Measurements from ENCODE around the gene CCDC194. TPM values are rescaled to one million over a fixed set of nuclear protein-coding genes. Genes with fewer than 3 reads are reported as not detected.

The CCDC194 gene
- total RNA-seq, 1 donor from 2014 or later: 3.1 TPM

DNA sequence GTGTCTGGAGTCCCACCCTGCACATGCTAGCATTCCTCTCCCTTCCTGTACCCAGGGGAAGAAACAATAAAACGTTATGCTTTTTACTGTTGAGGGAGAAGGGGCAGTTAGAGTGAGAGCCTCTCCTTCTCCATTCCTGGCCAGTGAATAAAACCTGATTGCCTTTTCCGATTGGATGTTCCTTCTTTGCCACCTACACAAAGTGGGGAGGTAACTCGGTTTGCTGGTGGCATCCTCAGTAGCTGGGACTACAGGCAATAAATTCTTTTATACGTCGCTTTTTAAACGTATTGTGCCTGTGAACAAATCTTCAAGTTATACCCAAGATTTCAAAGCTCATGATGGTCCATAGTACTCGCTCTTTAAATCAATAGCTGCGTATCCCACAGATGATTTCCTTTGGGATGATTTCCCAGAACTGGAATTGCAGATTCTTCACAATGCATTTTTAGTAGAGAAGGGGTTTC lies 25.2 kb upstream of the CCDC194 start:
- peaks cover 27% of the 10 kb centered on the region for H3K36me3 Mint-ChIP-seq (ENCODE audit: low read depth)
- no peaks in the 10 kb centered on the region for H3K9me3 Mint-ChIP-seq

DNA sequence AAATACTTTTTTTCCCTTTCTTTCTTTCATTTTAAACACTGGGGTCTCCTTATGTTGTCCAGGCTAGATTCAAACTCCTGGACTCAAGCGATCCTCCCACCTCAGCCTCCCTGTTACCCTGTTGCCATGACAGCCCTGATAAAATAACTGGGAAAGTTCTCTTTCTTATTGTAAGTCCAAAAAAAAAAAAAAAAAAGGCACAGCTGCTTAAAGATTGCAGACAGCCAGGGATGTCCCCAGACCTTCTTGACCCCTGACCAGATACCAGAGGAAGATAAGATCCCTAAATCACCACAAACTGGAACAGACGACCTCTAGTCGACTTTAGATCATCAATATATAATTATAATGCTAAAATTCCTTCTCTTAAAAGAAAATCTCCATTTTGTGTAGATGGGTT lies 24.7 kb upstream of the CCDC194 start:
- intact Hi-C loops (cut with micrococcal nuclease): loop anchor here (1.0 to 10.0 kb wide), 4 partner anchors 13 to 436 kb away; partner anchors contain the start of genes BST2, MRPL34 and RPL18A
- Mint-ChIP-seq H3K4me3 (peak overlapping the region; percentile 92), H3K36me3 (ENCODE audit: low read depth) (peaks cover 30% of the 10 kb centered on the region), H3K4me1 (peaks cover 18% of the 10 kb centered on the region), H3K27ac (peak overlapping the region; percentile 91), H3K9me3 (no peaks in the 10 kb centered on the region), H3K27me3 (no peaks in the 10 kb centered on the region)
- DNase-seq: no peak

More for the DNA sequence above, 25.2 kb upstream of the CCDC194 start:
- no peaks in the 10 kb centered on the region for H3K27me3 Mint-ChIP-seq
- H3K4me3 Mint-ChIP-seq: peak overlapping the region; percentile 92
- intact Hi-C loops (cut with micrococcal nuclease): loop anchor here (1.0 to 10.0 kb wide), 4 partner anchors 14 to 436 kb away; partner anchors contain the start of genes BST2, MRPL34 and RPL18A
- H3K27ac Mint-ChIP-seq: peak overlapping the region; percentile 91
- peak; percentile 60 for DNase-seq
- H3K4me1 Mint-ChIP-seq: peaks cover 18% of the 10 kb centered on the region

DNA sequence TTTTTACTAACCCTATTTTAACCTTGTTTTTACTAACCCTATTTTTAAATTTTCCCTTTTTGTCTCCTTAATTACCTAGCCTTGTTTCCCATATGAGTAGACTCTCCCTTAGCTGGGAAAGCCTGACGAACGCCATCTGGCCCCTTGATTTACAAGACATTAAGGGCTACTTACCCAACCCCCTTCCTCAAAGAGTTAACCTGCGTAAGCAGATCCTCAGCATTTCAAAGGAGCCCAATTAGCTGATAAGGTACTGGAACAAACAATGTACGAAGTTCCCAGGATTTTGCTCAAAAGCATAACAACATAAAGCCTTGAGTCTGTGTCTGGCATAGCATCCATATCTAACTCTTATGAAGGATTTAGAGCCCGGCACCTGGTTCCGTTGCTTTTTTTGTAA lies 21.1 kb upstream of the CCDC194 start:
- no peak for DNase-seq
- H3K27ac Mint-ChIP-seq: no peak overlapping the region
- no peaks in the 10 kb centered on the region for H3K9me3 Mint-ChIP-seq
- H3K4me3 Mint-ChIP-seq: no peak overlapping the region
- intact Hi-C loops (cut with micrococcal nuclease): loop anchor here (10.0 kb wide), 1 partner anchor 440 kb away; the partner anchor contains the start of gene RPL18A
- peaks cover 39% of the 10 kb centered on the region for H3K36me3 Mint-ChIP-seq (ENCODE audit: low read depth)
- H3K27me3 Mint-ChIP-seq: no peaks in the 10 kb centered on the region
- peaks cover 21% of the 10 kb centered on the region for H3K4me1 Mint-ChIP-seq

DNA sequence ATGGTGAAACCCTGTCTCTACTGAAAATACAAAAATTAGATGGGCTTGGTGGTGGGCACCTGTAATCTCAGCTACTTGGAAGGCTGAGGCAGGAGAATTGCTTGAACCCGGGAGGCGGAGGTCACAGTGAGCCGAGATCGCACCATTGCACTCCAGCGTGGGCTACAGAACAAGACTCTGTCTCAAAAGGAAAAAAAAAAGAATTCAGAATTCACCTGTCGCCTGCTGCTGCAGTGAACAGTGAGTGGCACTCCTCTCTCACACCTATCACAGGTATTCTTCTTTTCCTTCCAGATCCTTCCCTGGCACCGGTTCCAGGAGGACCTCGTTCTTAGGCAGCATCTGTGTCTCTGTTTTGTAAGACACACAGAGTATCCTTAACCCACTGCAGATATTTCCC lies 20.1 kb upstream of the CCDC194 start:
- intact Hi-C loops (cut with micrococcal nuclease): loop anchor here (10.0 kb wide), 1 partner anchor 441 kb away; the partner anchor contains the start of gene RPL18A
- DNase-seq: no peak
- no peaks in the 10 kb centered on the region for H3K27me3 Mint-ChIP-seq
- H3K4me3 Mint-ChIP-seq: no peak overlapping the region
- no peak overlapping the region for H3K27ac Mint-ChIP-seq
- no peaks in the 10 kb centered on the region for H3K9me3 Mint-ChIP-seq
- H3K36me3 Mint-ChIP-seq (ENCODE audit: low read depth): peaks cover 40% of the 10 kb centered on the region
- peaks cover 16% of the 10 kb centered on the region for H3K4me1 Mint-ChIP-seq

DNA sequence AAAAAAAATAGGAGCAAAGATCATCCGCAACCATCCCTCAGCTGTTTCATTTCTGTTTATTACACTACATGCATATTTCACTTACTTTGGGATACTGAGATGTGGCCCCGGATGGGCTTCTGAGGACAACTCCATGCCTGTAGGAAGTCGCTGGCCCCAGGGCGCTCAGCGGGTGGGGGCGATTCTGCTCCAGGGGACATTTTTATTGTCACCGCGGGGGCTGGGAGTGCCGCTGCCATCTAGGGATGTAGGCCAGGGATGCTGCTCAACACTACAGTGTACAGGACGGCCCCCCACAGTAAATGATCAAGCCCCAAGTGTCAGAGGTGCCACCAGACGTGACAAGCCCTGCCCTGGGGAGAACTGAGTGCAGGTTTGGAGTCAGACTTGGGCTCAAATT lies 17.8 kb upstream of the CCDC194 start:
- peaks cover 41% of the 10 kb centered on the region for H3K36me3 Mint-ChIP-seq (ENCODE audit: low read depth)
- intact Hi-C loops (cut with micrococcal nuclease): loop anchor here (10.0 kb wide), 1 partner anchor 443 kb away; the partner anchor contains the start of gene RPL18A
- DNase-seq: no peak
- peaks cover 21% of the 10 kb centered on the region for H3K4me1 Mint-ChIP-seq
- no peaks in the 10 kb centered on the region for H3K27me3 Mint-ChIP-seq
- no peak overlapping the region for H3K27ac Mint-ChIP-seq
- H3K4me3 Mint-ChIP-seq: no peak overlapping the region
- no peaks in the 10 kb centered on the region for H3K9me3 Mint-ChIP-seq

DNA sequence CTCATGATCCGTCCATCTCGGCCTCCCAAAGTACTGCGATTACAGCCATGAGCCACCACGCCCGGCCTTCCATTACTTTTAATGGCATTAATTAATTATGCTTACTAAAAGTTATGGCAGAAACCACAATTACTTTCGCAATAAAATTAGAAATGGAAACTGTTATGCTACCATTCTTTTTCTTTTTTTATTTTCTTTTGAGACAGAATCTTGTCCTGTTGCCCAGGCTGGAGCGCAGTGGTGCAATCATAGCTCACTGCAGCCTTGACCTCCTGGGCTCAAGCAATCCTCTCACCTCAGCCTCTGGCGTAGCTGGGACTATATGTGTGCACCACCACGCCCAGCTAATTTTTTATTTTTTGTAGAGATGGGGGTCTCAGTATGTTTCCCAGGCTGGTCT lies 16.0 kb upstream of the CCDC194 start:
- intact Hi-C loops (cut with micrococcal nuclease): loop anchor here (5.0 to 10.0 kb wide), 2 partner anchors 42 to 445 kb away; partner anchors contain the start of gene RPL18A
- Mint-ChIP-seq H3K4me3 (no peak overlapping the region), H3K4me1 (peaks cover 26% of the 10 kb centered on the region), H3K27me3 (no peaks in the 10 kb centered on the region), H3K27ac (no peak overlapping the region), H3K36me3 (ENCODE audit: low read depth) (peaks cover 31% of the 10 kb centered on the region), H3K9me3 (no peaks in the 10 kb centered on the region)
- no peak for DNase-seq

DNA sequence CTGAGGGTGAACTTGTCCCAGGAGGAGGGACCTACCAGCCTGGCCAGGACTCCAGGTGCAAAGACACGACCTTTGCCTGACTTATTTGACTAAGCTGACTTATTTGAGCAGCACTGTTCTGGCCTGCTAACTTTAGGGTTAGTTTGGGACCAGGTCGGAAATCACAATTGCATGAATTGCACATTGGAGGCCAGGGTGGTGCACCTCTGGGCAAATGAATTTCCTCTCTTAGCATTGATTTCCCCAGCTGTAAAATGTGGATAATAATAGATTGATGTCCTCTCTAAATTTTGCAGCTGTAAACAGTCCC lies 12.8 kb upstream of the CCDC194 start:
- Mint-ChIP-seq H3K4me3 (peak overlapping the region; percentile 97), H3K9me3 (no peaks in the 10 kb centered on the region), H3K4me1 (peaks cover 32% of the 10 kb centered on the region), H3K36me3 (ENCODE audit: low read depth) (peaks cover 26% of the 10 kb centered on the region), H3K27me3 (no peaks in the 10 kb centered on the region), H3K27ac (peak overlapping the region; percentile 91)
- peak; percentile 64 for DNase-seq
- intact Hi-C loops (cut with micrococcal nuclease): loop anchor here (5.0 kb wide), 1 partner anchor 45 kb away; no protein-coding TSS in a partner anchor

DNA sequence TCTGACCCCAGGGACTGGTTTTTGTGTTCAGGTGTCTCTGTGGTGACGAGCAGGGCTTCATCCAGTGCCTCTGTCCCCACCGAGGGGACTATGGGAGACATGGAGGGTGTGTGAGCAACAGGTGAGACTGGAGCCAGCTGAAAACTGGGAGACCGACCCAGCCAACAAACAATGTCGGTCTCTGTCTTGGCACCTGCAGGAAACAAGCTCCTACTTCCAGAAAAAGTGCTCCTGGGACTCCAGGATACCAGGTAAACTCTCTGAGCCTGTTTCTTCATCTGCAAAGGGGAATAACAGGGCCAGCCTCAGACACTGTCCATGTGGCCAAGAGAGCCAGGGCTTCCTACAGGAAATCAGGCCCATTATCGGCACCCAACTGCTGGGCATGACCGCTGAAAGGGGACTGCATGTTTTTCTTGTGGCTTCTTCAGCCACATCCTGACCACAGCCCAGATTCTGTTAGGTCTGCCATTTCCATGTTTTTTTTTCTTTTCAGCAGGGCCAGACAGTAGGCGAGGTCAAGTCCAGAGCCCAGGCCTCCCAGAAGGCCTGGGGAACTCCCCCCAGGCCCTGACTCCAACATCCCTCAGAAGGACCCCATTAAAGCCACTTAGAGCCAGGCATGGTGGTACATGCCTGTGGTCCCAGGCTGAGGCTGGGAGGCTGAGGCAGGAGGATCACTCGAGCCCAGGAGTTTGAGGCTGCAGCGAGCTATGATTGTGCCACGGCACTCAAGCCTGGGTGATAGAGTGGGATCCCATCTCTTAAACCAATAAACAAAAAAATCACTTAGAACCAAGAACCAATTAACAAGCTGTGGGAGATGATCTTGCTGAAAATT lies 12.3 kb upstream of the CCDC194 start:
- DNase-seq: peak; percentile 80
- H3K27ac Mint-ChIP-seq: peak overlapping the region; percentile 91
- peaks cover 26% of the 10 kb centered on the region for H3K36me3 Mint-ChIP-seq (ENCODE audit: low read depth)
- no peaks in the 10 kb centered on the region for H3K9me3 Mint-ChIP-seq
- H3K27me3 Mint-ChIP-seq: no peaks in the 10 kb centered on the region
- intact Hi-C loops (cut with micrococcal nuclease): loop anchor here (5.0 kb wide), 1 partner anchor 46 kb away; no protein-coding TSS in a partner anchor
- H3K4me3 Mint-ChIP-seq: peak overlapping the region; percentile 97
- H3K4me1 Mint-ChIP-seq: peaks cover 31% of the 10 kb centered on the region

DNA sequence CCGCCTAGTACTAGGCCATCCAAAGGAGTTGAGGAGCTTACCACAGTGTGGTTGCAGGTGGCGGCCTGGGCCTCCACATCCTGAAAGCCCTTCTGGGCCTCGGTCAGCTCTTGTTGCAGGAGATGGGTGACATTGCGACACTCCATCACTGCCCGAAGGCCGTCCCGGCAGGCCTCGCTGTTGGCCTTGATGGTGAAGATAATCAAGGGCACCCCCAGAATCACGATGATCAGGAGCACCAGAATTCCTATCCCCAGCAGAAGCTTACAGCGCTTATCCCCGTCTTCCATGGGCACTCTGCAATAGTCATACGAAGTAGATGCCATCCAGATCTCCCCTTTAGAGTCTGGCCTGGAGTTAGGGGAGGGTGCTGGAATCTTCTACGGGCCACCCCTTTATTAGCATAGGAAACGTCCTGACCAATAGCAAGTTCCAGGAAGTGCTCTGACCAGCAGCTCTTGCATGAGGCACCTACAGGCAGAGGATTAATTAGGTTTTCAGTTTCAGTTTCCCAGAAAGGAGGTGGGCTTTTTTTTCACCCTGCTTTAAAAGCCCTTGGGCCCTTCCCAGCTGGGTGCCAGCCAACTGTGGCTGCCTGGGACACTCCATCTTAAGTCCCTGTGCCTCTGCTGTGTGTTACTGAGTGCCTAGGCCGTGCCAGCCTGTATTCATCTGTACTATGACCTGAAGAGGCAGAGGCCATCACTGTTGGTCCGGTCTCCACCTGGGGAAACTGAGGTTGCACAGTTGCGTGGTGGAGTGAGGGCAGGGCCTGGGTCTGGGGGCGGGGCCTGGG lies 11.5 kb upstream of the CCDC194 start, which contains the start of gene BST2:
Gene BST2, minus strand, starts transcription at position 381 of the 796 bp plus-strand sequence. Its CDS starts 55 bp downstream, at position 326.
- H3K9me3 Mint-ChIP-seq: no peaks in the 10 kb centered on the region
- intact Hi-C loops (cut with micrococcal nuclease): loop anchor here (1.0 to 5.0 kb wide), 4 partner anchors 14 to 113 kb away; no protein-coding TSS in a partner anchor
- H3K4me3 Mint-ChIP-seq: peak within 1 kb of the TSS; percentile 97
- H3K27ac Mint-ChIP-seq: peak within 1 kb of the TSS; percentile 91
- H3K36me3 Mint-ChIP-seq (ENCODE audit: low read depth): peaks cover 29% of the 10 kb centered on the region
- DNase-seq: peak; percentile 88
- no peaks in the 10 kb centered on the region for H3K27me3 Mint-ChIP-seq
- H3K4me1 Mint-ChIP-seq: peaks cover 33% of the 10 kb centered on the region

DNA sequence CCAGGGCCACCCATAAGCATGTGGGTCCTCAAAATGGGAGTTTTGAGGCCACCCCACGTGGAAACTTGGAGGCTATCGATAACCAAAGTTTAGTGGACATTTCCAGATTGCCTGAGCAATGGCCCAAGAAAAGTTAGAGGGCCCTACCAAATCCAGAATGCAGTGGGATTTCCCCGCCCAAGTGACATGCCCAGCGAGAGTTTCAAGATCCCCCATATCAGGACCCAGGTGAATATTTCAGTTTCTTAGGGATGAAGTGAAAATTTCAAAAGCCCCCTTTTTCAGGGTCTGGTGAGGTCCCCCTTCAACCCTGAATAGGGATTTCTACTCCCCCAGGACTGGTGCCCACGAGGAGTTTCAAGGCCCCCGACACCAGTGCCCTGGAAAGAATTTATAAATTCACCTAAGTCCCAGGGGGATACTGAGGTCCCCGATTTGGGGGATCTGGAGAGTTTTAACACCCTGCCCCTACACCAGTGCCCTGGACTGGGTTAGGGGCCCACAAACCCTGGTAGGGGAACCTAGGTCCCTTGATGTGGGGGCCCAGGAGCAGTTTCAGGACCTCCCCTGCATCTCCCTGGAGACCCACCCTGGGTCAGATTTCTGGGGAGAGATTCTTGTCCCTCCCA lies 10.7 kb upstream of the CCDC194 start:
- H3K4me1 Mint-ChIP-seq: peaks cover 33% of the 10 kb centered on the region
- peaks cover 30% of the 10 kb centered on the region for H3K36me3 Mint-ChIP-seq (ENCODE audit: low read depth)
- DNase-seq: peak; percentile 64
- intact Hi-C loops (cut with micrococcal nuclease): loop anchor here (1.0 to 5.0 kb wide), 4 partner anchors 14 to 112 kb away; no protein-coding TSS in a partner anchor
- H3K4me3 Mint-ChIP-seq: peak overlapping the region; percentile 97
- peak overlapping the region; percentile 91 for H3K27ac Mint-ChIP-seq
- H3K9me3 Mint-ChIP-seq: no peaks in the 10 kb centered on the region
- H3K27me3 Mint-ChIP-seq: no peaks in the 10 kb centered on the region

DNA sequence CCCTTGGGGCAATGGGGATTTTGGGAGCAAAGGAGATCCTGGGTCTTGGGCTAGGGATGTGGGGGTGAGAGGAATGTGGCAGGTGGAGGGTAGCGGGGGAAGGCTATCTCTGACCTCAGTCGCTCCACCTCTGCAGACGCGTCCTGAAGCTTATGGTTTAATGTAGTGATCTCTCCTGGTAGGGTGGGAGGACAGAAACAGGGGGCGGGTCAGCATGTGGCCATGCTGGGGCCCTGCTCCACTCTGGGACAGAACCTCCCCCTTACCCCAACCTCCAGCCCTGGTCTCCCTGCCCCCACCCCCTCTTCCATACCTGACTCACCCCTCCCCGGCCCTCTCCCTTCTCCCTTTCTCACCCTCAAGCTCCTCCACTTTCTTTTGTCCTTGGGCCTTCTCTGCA lies 10.0 kb upstream of the CCDC194 start:
- intact Hi-C loops (cut with micrococcal nuclease): loop anchor here (2.0 kb wide), 1 partner anchor 13 kb away; no protein-coding TSS in a partner anchor
- Mint-ChIP-seq H3K27ac (peak overlapping the region; percentile 90), H3K4me1 (peaks cover 33% of the 10 kb centered on the region), H3K9me3 (no peaks in the 10 kb centered on the region), H3K4me3 (peak overlapping the region; percentile 97), H3K27me3 (no peaks in the 10 kb centered on the region), H3K36me3 (ENCODE audit: low read depth) (peaks cover 31% of the 10 kb centered on the region)
- peak; percentile 64 for DNase-seq

DNA sequence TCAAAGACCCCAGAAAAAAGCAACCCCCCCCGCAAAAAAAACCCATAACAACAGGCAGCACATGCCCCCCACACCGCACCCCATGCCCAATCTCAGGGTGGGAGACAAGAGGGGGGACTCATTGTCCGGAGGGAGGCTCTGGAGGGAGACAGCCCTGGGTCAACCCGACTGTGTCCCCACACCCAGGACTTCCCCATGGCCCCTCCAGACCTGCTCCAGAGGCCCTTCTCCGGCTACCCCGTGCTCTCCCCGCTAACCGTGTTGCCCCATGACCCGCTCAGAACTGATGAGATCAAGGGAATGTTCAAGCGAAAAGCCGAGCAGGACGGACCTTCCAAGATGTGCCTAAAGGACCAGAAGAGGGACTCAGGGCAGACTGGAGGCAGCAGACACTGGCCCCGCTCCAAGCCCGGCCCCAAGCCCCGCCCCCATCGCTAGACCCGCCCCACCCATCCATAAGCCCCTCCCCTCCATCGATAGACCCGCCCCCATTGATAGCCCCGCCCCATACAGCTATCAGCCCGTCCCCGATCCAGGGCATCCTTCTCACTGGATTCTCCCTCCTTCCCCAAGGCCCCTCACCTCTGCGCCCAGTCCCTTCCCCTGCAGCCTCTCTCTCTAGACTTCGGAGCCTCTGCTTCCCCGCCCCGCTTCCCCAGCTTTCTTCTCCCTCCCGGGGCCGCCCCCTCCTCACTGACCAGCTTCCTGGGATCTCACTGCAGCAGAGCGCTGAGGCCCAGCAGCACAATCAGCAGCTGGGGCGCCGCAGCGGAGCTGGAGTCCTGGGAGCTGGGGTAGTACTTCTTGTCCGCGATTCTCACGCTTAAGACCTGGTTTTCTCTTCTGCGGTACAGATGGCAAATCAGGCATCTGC lies 9.2 kb upstream of the CCDC194 start:
- Mint-ChIP-seq H3K27me3 (no peaks in the 10 kb centered on the region), H3K36me3 (ENCODE audit: low read depth) (peaks cover 34% of the 10 kb centered on the region), H3K4me3 (peak overlapping the region; percentile 97), H3K4me1 (peaks cover 33% of the 10 kb centered on the region), H3K27ac (peak overlapping the region; percentile 90), H3K9me3 (no peaks in the 10 kb centered on the region)
- DNase-seq: peak; percentile 80
- intact Hi-C loops (cut with micrococcal nuclease): loop anchor here (1.0 kb wide), 1 partner anchor 8 kb away; no protein-coding TSS in a partner anchor
